Stimulated activated memory B cell treated with anti-CD40 and anti-IgM and Interleukin-4, amounts not matched to agents 10 μg/mL and 1 μg/mL and 100 μg/mL, for 72 hours (primary cell): ENCODE measurements around the gene PDCD6IP.
"Not testable (repeated sequence)": the region's sequence is repeated elsewhere in the genome, so short reads cannot be mapped to it uniquely, and the experiment has no call there.

Experiments
- ATAC-seq: fragments of 150-1000 bp; cut with Tn5 transposase; 2 replicates; pipeline ENCODE4 v1.10.0; 2021
- H3K27ac Mint-ChIP-seq: one replicate; pipeline ENCODE4 v1.8.0; 2022; ENCODE audit warnings: mild to moderate bottlenecking, mixed read lengths
- H3K27me3 Mint-ChIP-seq: one replicate; pipeline ENCODE4 v1.8.0; 2022; ENCODE audit warnings: mixed read lengths
- H3K36me3 Mint-ChIP-seq: one replicate; pipeline ENCODE4 v1.8.0; 2022; ENCODE audit warnings: mixed read lengths
- H3K4me1 Mint-ChIP-seq: one replicate; pipeline ENCODE4 v1.8.0; 2022; ENCODE audit warnings: mixed read lengths
- H3K4me3 Mint-ChIP-seq: one replicate; pipeline ENCODE4 v1.8.0; 2022; ENCODE audit warnings: mild to moderate bottlenecking, moderate library complexity, mixed read lengths
- H3K9me3 Mint-ChIP-seq: one replicate; pipeline ENCODE4 v1.8.0; 2022; ENCODE audit warnings: mixed read lengths

The PDCD6IP gene

GRCh38 chr3:33798418-33799201 is at the start of gene PDCD6IP:
Gene PDCD6IP, plus strand, starts transcription at chr3:33798630. Its CDS starts 99 bp downstream, at chr3:33798729.
- Mint-ChIP-seq H3K36me3 (peaks cover 11% of the 10 kb centered on the region), H3K4me1 (peaks cover 38% of the 10 kb centered on the region), H3K27ac (peak within 1 kb of the TSS; percentile 77)

GRCh38 chr3:33749546-33750210 is 48.8 kb upstream of the PDCD6IP start:
- H3K27me3 Mint-ChIP-seq: no peaks in the 10 kb centered on the region
- H3K36me3 Mint-ChIP-seq: peaks cover 6% of the 10 kb centered on the region
- no peak for ATAC-seq
- H3K4me1 Mint-ChIP-seq: peaks cover 6% of the 10 kb centered on the region
- peaks cover 4% of the 10 kb centered on the region for H3K9me3 Mint-ChIP-seq
- no peak overlapping the region for H3K4me3 Mint-ChIP-seq
- H3K27ac Mint-ChIP-seq: no peak overlapping the region

More at GRCh38 chr3:33798418-33799201, at the start of gene PDCD6IP:
- H3K27me3 Mint-ChIP-seq: no peaks in the 10 kb centered on the region
- H3K9me3 Mint-ChIP-seq: no peaks in the 10 kb centered on the region
- H3K4me3 Mint-ChIP-seq: peak within 1 kb of the TSS; percentile 99
- peak; percentile 95 for ATAC-seq

DNA sequence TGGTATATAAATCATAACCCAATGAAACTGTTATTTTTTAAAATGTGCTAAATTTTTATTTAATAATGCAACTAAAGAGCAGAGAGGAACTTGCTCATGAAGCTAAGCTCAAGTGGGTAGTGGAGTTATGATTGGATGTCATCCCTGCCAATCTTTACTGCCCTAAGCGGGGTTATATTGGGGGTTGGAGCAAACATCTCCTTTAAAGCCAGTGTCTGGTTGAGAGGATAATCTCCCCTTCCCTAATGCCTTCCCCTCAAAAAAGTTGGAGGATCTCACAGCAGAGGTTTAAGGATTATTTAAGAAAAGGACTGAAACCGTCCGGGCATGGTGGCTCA is 48.2 kb upstream of the PDCD6IP start:
- H3K27me3 Mint-ChIP-seq: no peaks in the 10 kb centered on the region
- peaks cover 6% of the 10 kb centered on the region for H3K4me1 Mint-ChIP-seq
- H3K9me3 Mint-ChIP-seq: peaks cover 7% of the 10 kb centered on the region
- H3K36me3 Mint-ChIP-seq: peaks cover 8% of the 10 kb centered on the region
- no peak overlapping the region for H3K4me3 Mint-ChIP-seq
- no peak overlapping the region for H3K27ac Mint-ChIP-seq
- no peak for ATAC-seq

DNA sequence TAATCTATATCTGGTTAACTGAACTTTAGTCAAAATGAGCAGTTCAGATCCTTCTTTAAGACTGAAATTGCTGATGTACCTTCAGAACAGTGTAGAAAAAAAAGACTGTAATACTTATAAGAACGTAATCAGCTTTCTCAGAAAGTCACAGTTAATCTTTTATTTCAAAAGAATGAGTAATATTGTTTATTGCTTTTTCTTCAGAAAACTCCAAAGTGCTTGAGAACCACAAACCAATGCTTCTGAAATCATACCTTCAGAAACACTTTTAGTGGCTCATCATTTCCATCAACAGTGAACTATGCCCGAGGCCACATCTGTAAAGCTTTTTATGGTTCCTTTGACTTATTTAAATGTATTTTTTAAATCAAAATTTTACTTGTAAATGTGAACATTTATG is 47.1 kb upstream of the PDCD6IP start:
- Mint-ChIP-seq H3K27ac (no peak overlapping the region), H3K4me3 (no peak overlapping the region), H3K4me1 (peaks cover 5% of the 10 kb centered on the region), H3K9me3 (peaks cover 7% of the 10 kb centered on the region), H3K27me3 (no peaks in the 10 kb centered on the region), H3K36me3 (peaks cover 8% of the 10 kb centered on the region)
- no peak for ATAC-seq

DNA sequence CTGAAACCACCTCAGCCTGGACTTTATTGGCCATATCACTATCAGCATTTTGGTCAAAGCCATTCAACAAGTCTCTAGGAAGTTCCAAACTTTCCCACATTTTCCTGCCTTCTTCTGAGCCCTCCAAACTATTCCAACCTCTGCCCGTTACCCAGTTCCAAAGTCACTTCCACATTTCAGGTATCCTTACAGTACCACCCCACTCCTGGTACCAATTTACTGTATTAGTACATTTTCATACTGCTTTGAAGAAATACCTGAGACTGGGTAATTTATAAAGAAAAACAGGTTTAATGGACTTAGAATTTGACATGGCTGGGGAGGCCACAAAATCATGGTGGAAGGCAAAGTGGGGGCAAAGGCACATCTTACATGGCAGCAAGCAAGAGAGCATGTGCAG is 44.0 kb upstream of the PDCD6IP start:
- not testable (repeated sequence) for H3K27ac Mint-ChIP-seq, H3K36me3 Mint-ChIP-seq, H3K4me1 Mint-ChIP-seq, H3K4me3 Mint-ChIP-seq, ATAC-seq, H3K27me3 Mint-ChIP-seq, H3K9me3 Mint-ChIP-seq

DNA sequence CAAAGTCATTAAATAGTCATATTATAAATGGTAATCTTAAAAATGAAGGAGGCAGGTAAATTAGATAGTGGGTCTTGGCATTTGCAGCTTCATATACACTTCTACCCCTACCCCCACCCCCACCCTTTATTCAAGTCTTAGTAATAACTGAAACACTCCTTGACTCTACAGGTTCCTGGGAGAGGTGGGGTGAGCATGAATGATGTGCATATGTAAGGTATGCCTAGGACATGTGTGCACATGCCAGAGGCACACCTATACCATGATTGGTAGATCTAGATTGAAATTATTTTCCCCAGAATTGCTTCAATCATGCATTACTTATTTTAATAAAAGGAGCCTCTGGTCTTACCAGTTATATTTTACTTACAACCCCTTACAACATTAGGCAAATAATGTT is 40.1 kb upstream of the PDCD6IP start:
- Mint-ChIP-seq H3K27me3 (peaks cover 22% of the 10 kb centered on the region), H3K9me3 (peaks cover 10% of the 10 kb centered on the region), H3K27ac (no peak overlapping the region), H3K4me3 (no peak overlapping the region), H3K36me3 (peaks cover 8% of the 10 kb centered on the region), H3K4me1 (peaks cover 6% of the 10 kb centered on the region)
- no peak for ATAC-seq

- peaks cover 8% of the 10 kb centered on the region for H3K36me3 Mint-ChIP-seq
- peaks cover 28% of the 10 kb centered on the region for H3K27me3 Mint-ChIP-seq
- H3K9me3 Mint-ChIP-seq: peaks cover 10% of the 10 kb centered on the region
- no peak for ATAC-seq
- H3K4me3 Mint-ChIP-seq: no peak overlapping the region
- no peak overlapping the region for H3K27ac Mint-ChIP-seq
- H3K4me1 Mint-ChIP-seq: peaks cover 6% of the 10 kb centered on the region
Observed at GRCh38 chr3:33758864-33759263, 39.6 kb upstream of the PDCD6IP start.

DNA sequence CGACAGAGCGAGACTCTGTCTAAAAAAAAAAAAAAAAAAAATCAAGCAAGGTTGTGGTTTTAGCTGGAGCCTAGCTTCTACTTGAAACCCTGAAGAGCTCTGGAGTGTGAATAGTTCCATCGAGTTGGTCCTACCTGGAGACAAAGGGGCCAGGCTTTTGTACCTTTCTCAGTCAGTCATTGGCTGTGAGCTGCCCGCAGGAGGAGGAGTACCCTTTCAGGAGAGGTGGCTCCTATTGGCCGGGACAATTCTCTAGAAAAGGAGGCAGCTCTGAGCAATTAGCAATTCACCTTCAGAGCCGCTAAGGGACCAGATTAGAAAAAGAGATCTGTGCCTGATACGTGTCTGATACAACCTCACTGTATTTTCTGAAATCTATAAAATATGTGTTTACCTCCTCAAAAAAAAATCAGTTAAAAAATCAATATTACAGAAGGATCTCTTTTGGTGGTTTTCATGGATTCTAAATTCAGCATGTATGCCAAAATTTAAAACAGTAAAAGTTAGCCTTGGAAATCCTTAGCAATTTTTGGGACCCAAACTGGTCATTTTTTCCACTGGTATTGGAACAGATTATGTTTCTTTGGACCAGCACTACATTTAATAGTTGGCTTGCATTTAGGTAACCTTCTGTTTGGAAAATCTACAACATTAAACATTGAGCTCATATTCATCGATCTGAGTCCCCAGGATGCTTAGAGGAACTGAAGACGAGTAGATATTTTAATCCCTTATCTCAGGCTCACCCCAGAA is 29.7 kb upstream of the PDCD6IP start:
- no peak overlapping the region for H3K27ac Mint-ChIP-seq
- H3K4me1 Mint-ChIP-seq: no peaks in the 10 kb centered on the region
- ATAC-seq: no peak
- peaks cover 7% of the 10 kb centered on the region for H3K27me3 Mint-ChIP-seq
- no peaks in the 10 kb centered on the region for H3K9me3 Mint-ChIP-seq
- H3K36me3 Mint-ChIP-seq: no peaks in the 10 kb centered on the region
- no peak overlapping the region for H3K4me3 Mint-ChIP-seq

GRCh38 chr3:33773637-33774036 is 24.8 kb upstream of the PDCD6IP start:
- Mint-ChIP-seq H3K27me3 (no peaks in the 10 kb centered on the region), H3K4me1 (no peaks in the 10 kb centered on the region), H3K36me3 (no peaks in the 10 kb centered on the region), H3K27ac (no peak overlapping the region), H3K4me3 (no peak overlapping the region), H3K9me3 (no peaks in the 10 kb centered on the region)
- ATAC-seq: no peak

DNA sequence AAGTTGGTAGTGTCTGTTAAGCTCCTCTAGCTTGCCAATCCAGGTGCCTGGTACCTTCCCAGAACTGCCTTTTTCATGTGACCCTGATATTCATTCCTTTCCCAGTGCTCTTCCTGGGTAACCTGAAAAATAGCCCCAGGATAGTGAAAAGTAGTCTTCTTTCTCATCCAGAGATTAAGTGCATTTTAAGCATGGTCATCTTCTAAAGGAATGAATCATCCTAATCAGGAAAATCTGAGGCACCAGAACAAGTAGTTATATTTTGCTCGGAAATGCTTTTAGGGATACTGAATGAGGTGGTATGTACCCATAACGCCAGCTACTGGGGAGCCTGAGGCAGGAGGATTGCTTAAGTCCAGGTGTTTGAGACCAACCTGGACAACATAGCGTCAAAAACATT is 23.1 kb upstream of the PDCD6IP start:
- Mint-ChIP-seq H3K36me3 (no peaks in the 10 kb centered on the region), H3K4me3 (no peak overlapping the region), H3K4me1 (no peaks in the 10 kb centered on the region), H3K9me3 (no peaks in the 10 kb centered on the region), H3K27ac (no peak overlapping the region), H3K27me3 (no peaks in the 10 kb centered on the region)
- ATAC-seq: no peak

- no peaks in the 10 kb centered on the region for H3K36me3 Mint-ChIP-seq
- H3K4me1 Mint-ChIP-seq: no peaks in the 10 kb centered on the region
- H3K4me3 Mint-ChIP-seq: no peak overlapping the region
- no peak for ATAC-seq
- H3K27me3 Mint-ChIP-seq: no peaks in the 10 kb centered on the region
- no peak overlapping the region for H3K27ac Mint-ChIP-seq
- no peaks in the 10 kb centered on the region for H3K9me3 Mint-ChIP-seq
Observed at GRCh38 chr3:33777996-33778395, 20.4 kb upstream of the PDCD6IP start.

DNA sequence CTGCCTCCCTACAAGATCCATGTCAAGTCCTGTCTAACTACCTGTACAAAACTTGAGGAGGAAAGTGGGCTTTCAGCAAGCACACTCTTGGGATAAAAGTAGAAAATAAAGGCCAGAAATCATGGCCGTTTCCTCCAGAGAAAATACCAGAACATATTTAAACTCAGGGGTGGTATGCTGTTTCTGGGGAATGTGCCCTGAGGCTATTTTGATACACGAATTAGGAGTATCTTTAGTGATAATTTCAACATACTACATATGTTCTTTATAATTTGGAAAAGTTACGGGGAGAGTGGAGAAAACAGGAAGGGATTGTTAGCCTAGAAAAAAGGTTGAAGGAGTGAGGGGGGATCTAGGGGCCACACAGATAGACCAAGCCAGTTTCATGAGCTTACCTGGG is 18.7 kb upstream of the PDCD6IP start:
- no peaks in the 10 kb centered on the region for H3K4me1 Mint-ChIP-seq
- H3K27ac Mint-ChIP-seq: no peak overlapping the region
- no peaks in the 10 kb centered on the region for H3K9me3 Mint-ChIP-seq
- no peaks in the 10 kb centered on the region for H3K27me3 Mint-ChIP-seq
- H3K36me3 Mint-ChIP-seq: no peaks in the 10 kb centered on the region
- no peak overlapping the region for H3K4me3 Mint-ChIP-seq
- no peak for ATAC-seq

DNA sequence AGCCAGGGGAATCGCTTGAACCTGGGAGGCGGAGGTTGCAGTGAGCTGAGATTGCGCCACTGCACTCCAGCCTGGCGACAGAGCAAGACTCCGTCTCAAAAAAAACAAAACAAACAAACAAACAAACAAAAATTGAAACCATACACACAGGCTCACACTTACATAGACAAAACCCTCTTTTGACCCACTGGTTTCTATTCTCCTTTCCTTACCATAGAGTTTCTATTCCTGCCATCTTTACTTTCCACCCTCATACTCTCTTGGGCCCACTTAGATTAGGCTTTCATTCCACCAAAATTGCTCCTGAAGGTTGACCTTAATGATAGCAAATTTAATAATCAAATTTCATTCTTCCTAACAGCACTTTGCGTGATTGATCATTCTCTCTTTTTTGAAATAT is 17.0 kb upstream of the PDCD6IP start:
- H3K4me1 Mint-ChIP-seq, H3K4me3 Mint-ChIP-seq, ATAC-seq, H3K27ac Mint-ChIP-seq, H3K36me3 Mint-ChIP-seq, H3K27me3 Mint-ChIP-seq, H3K9me3 Mint-ChIP-seq: not testable (repeated sequence)

DNA sequence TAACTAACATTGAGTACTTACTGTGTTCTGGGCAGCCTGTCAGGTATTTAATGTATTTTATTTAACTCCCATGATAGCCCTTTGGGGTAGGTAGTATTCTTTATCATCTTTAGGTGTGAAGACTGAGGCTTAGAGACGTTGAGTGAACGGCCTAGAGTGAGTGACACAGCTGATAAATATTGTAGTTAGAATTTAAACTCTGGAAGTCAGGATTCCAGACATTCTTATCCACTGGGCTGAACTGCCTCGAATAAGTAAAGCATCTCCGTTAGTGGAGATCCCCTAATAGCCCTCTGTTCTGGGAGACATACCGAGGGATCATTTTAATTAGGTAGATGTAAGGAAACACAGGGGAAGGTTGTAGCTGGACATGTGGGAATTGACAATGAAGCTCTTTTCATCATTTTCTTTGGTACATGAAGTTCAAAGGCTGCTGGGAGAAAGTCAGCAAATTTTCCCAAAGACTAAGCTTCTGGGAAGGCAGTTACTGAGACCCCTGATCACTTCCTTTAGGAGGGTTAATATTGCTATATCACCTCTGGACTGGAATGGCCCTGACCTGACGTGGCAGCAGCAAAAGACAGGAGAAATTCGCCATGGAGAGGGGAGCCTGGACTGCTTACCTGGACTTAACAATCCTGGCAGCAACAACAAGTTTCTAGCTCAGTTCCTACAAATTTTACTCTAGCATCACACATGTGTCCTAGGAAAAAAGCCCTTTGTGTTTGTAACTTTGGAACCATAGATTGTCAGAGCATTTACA is 11.7 kb upstream of the PDCD6IP start:
- Mint-ChIP-seq H3K4me1 (peaks cover 9% of the 10 kb centered on the region), H3K36me3 (no peaks in the 10 kb centered on the region), H3K27me3 (no peaks in the 10 kb centered on the region), H3K9me3 (no peaks in the 10 kb centered on the region), H3K4me3 (peak overlapping the region; percentile 61), H3K27ac (no peak overlapping the region)
- ATAC-seq: no peak

DNA sequence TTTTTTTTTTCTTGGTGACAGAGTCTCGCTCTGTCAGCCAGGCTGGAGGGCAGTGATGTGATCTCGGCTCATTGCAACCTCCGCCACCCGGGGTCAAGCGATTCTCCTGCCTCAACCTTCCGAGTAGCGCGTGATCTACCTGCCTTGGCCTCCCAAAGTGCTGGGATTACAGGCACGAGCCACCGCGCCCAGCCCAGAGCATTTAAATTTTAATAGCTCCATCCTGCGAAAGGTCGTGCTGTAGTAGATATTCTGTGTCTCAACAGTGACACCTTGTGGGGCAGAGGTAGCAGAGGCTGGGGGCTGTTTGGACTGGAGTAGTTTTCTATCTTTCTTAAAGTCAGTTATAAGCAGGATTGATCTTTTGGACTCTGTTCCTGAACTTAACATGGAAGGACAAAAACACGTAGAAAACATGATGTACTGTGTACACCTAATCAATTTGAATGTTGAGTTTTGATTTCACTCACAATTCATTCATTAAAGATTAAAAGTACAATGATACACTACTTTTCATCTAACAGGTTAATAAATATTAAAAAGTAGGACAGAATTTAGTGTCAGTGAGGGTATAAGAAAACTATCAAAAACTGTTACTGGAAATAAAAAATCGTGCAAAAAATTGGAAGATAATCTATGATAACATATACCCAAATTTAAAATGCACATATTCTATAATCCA is 11.0 kb upstream of the PDCD6IP start:
- peak; percentile 88 for ATAC-seq
- Mint-ChIP-seq H3K4me3 (peak overlapping the region; percentile 61), H3K4me1 (peaks cover 16% of the 10 kb centered on the region), H3K36me3 (no peaks in the 10 kb centered on the region), H3K27ac (no peak overlapping the region), H3K27me3 (no peaks in the 10 kb centered on the region), H3K9me3 (no peaks in the 10 kb centered on the region)
